Natural killer cell (primary cell): ENCODE measurements around the gene RASGRP3. TPM values are rescaled to one million over a fixed set of nuclear protein-coding genes. Genes with fewer than 3 reads are reported as not detected.

ENCODE experiments used
- ATAC-seq, 3 donors: fragments of 150-1000 bp in 2 of 3; fragments of 200-7000 bp in 1 of 3; cut with Tn5 transposase; 1 replicate in 1 of 3; 2 replicates in 2 of 3; pipeline ENCODE4 v1.10.0; 2021; ENCODE audit warnings: mild to moderate bottlenecking in 2 of 3, moderate library complexity in 2 of 3
- DNase-seq, 2 donors: peaks; one replicate each; pipeline versions ENCODE4 v3.0.0 to v3.0.0-alpha.2; 2013 to 2021; ENCODE audit warnings: mixed read lengths in 1 of 2
- H3K27ac ChIP-seq: one replicate; pipeline ENCODE4 v1.5.1; 2013; ENCODE audit warnings: mild to moderate bottlenecking, low read length
- H3K27me3 ChIP-seq: one replicate; pipeline ENCODE4 v1.6.1; 2013; ENCODE audit warnings: low read length; ENCODE audit not compliant: control insufficient read depth, insufficient read depth
- H3K36me3 ChIP-seq: one replicate; pipeline ENCODE4 v1.6.1; 2013; ENCODE audit warnings: low read length; ENCODE audit not compliant: control insufficient read depth, insufficient read depth
- H3K4me1 ChIP-seq: one replicate; pipeline ENCODE4 v1.6.1; 2013; ENCODE audit warnings: low read length; ENCODE audit not compliant: control insufficient read depth, insufficient read depth
- H3K4me3 ChIP-seq: one replicate; pipeline ENCODE4 v1.5.1; 2013; ENCODE audit warnings: low read length
- H3K9me3 ChIP-seq: one replicate; pipeline ENCODE4 v1.6.1; 2013; ENCODE audit warnings: low read length; ENCODE audit not compliant: control insufficient read depth, insufficient read depth
- H3K27ac Mint-ChIP-seq, 2 donors: one replicate each; pipeline ENCODE4 v1.8.0; 2022; ENCODE audit warnings: mild to moderate bottlenecking in 2 of 2, mixed read lengths in 2 of 2, moderate library complexity in 1 of 2
- H3K27me3 Mint-ChIP-seq, 2 donors: one replicate each; pipeline ENCODE4 v1.8.0; 2022; ENCODE audit warnings: low read depth in 2 of 2, mixed read lengths in 2 of 2
- H3K36me3 Mint-ChIP-seq: one replicate; pipeline ENCODE4 v1.8.0; 2022; ENCODE audit warnings: mixed read lengths
- H3K4me1 Mint-ChIP-seq, 2 donors: one replicate each; pipeline ENCODE4 v1.8.0; 2022; ENCODE audit warnings: mixed read lengths in 2 of 2
- H3K4me3 Mint-ChIP-seq: one replicate; pipeline ENCODE4 v1.8.0; 2022; ENCODE audit warnings: mild to moderate bottlenecking, moderate library complexity, mixed read lengths
- H3K9me3 Mint-ChIP-seq, 2 donors: one replicate each; pipeline ENCODE4 v1.8.0; 2022; ENCODE audit warnings: mixed read lengths in 2 of 2
- WGBS: methylation state at CpG from one replicate; pipeline ENCODE4 v1.1.7; 2013; ENCODE audit warnings: missing lambda C conversion rate; ENCODE audit not compliant: insufficient coverage; 5-methylcytosine and 5-hydroxymethylcytosine counted together
- intact Hi-C: fragments of 100-400 bp; cut with micrococcal nuclease; formaldehyde crosslinking; loops from one replicate; pipeline ENCODE4 v1.14.2; 2022
- total RNA-seq, 4 donors: library from RNA; stranded (reverse); fragments of 120-200 nt in 1 of 4; gene quantifications; one replicate each; pipeline versions ENCODE4 v1.2.3 to v1.2.4, GENCODE V29; 2013 to 2022
- TF ChIP-seq, protein P1 (sequence below): fragments of 200-600 bp; IDR thresholded peaks from one replicate; pipeline ENCODE4 v1.8.0; 2022; ENCODE audit warnings: antibody characterized with exemption

RASGRP3 gene
- total RNA-seq, 3 donors from 2014 or later (not counting 1 experiment from before 2014, with no cell fraction given) = 1.8 to 21.1 (median 2.7) TPM

- peaks cover 5 to 6% of the 10 kb centered on the region in 2 donors for H3K9me3 Mint-ChIP-seq
- Histone ChIP-seq H3K9me3 (peaks cover 4% of the 10 kb centered on the region), H3K4me1 (no peaks in the 10 kb centered on the region), H3K36me3 (no peaks in the 10 kb centered on the region), H3K27me3 (no peaks in the 10 kb centered on the region), H3K4me3 (no peak overlapping the region), H3K27ac (no peak overlapping the region)
- H3K4me1 Mint-ChIP-seq = no peaks in the 10 kb centered on the region
- no peak overlapping the region for H3K4me3 Mint-ChIP-seq
- TF ChIP-seq, protein P1, sequence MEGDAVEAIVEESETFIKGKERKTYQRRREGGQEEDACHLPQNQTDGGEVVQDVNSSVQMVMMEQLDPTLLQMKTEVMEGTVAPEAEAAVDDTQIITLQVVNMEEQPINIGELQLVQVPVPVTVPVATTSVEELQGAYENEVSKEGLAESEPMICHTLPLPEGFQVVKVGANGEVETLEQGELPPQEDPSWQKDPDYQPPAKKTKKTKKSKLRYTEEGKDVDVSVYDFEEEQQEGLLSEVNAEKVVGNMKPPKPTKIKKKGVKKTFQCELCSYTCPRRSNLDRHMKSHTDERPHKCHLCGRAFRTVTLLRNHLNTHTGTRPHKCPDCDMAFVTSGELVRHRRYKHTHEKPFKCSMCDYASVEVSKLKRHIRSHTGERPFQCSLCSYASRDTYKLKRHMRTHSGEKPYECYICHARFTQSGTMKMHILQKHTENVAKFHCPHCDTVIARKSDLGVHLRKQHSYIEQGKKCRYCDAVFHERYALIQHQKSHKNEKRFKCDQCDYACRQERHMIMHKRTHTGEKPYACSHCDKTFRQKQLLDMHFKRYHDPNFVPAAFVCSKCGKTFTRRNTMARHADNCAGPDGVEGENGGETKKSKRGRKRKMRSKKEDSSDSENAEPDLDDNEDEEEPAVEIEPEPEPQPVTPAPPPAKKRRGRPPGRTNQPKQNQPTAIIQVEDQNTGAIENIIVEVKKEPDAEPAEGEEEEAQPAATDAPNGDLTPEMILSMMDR = no peak
- peaks cover 0 to 10% of the 10 kb centered on the region in 2 donors for H3K27me3 Mint-ChIP-seq
- ATAC-seq (no peak), DNase-seq (no peak)
- intact Hi-C loops = no loop called here
- H3K36me3 Mint-ChIP-seq = peaks cover 9% of the 10 kb centered on the region
- H3K27ac Mint-ChIP-seq = no peak overlapping the region
These were observed 23.9 kb upstream of the RASGRP3 start for GRCh38 chr2:33452545-33452944.

GRCh38 chr2:33453905-33454479 lies 22.5 kb upstream of the RASGRP3 start:
- Histone ChIP-seq H3K4me3 (no peak overlapping the region), H3K27me3 (peaks cover 3% of the 10 kb centered on the region), H3K9me3 (peaks cover 4% of the 10 kb centered on the region), H3K4me1 (no peaks in the 10 kb centered on the region), H3K36me3 (no peaks in the 10 kb centered on the region), H3K27ac (no peak overlapping the region)
- Mint-ChIP-seq H3K27ac (no peak overlapping the region), H3K4me1 (no peaks in the 10 kb centered on the region), H3K9me3 (peaks cover 5 to 6% of the 10 kb centered on the region in 2 donors), H3K27me3 (peaks cover 0 to 13% of the 10 kb centered on the region in 2 donors), H3K36me3 (peaks cover 9% of the 10 kb centered on the region), H3K4me3 (no peak overlapping the region)
- TF ChIP-seq, protein P1 = no peak
- ATAC-seq (no peak), DNase-seq (no peak)
- intact Hi-C loops = no loop called here

GRCh38 chr2:33457556-33458247 lies 18.7 kb upstream of the RASGRP3 start:
- no peaks in the 10 kb centered on the region for H3K36me3 ChIP-seq
- Mint-ChIP-seq H3K36me3 (no peaks in the 10 kb centered on the region), H3K4me3 (no peak overlapping the region), H3K9me3 (no peaks in the 10 kb centered on the region), H3K27ac (no peak overlapping the region), H3K4me1 (no peaks in the 10 kb centered on the region), H3K27me3 (peaks cover 3 to 13% of the 10 kb centered on the region in 2 donors)
- no peaks in the 10 kb centered on the region for H3K4me1 ChIP-seq
- ATAC-seq = no peak
- intact Hi-C loops = no loop called here
- H3K27me3 ChIP-seq = peaks cover 3% of the 10 kb centered on the region
- WGBS = 36% methylated on average over 6 of the region's 8 CpGs
- H3K27ac ChIP-seq = no peak overlapping the region
- H3K4me3 ChIP-seq = no peak overlapping the region
- TF ChIP-seq, protein P1 = no peak
- no peaks in the 10 kb centered on the region for H3K9me3 ChIP-seq
- DNase-seq = no peak
